Kidney tubule cell (primary cell): ENCODE data around the gene FTSJ3.

Experiments
- DNase-seq: peaks from one replicate; pipeline ENCODE4 v3.0.0-alpha.2; 2018; ENCODE audit warnings: low spot score

The FTSJ3 gene

DNA sequence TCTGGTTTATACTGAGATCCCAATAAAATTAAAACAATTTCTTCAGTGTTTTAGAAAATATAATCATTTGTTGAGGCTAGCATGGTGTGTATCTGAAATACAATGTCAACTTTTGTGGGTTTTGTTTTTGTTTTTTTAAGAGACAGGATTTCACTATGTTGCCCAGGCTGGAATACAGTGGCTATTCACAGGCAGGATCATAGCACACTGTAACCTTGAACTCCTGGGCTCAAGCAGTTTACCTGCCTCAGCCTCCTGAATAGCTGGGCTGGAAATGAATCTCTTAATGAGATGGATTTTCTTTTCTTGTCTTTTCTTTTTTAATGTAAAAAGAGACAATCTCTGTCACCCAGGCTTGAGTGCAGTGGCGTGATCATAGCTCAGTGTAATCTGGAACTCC lies 41.3 kb downstream of the FTSJ3 start:
- DNase-seq: no peak

- DNase-seq: peak; percentile 58
These were observed 41.9 kb downstream of the FTSJ3 start for GRCh38 chr17:63785556-63785955.

DNA sequence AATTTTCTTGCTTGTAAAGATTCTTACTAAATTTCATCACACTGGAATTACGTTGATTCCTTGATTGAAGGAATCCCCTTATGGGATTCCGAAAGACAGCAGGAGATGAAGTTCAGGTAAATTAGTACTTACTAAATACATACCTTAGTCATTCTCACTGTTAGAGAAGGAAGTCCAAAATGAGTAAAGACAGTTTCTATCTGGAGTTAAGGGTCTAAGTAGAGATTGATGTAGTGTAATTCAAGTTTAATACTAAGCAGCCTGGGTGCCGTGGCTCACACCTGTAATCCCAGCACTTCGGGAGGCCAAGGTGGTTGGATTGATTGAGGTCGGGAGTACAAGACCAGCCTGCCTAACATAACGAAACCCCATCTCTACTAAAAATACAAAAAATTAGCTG lies 43.9 kb downstream of the FTSJ3 start:
- no peak for DNase-seq

DNA sequence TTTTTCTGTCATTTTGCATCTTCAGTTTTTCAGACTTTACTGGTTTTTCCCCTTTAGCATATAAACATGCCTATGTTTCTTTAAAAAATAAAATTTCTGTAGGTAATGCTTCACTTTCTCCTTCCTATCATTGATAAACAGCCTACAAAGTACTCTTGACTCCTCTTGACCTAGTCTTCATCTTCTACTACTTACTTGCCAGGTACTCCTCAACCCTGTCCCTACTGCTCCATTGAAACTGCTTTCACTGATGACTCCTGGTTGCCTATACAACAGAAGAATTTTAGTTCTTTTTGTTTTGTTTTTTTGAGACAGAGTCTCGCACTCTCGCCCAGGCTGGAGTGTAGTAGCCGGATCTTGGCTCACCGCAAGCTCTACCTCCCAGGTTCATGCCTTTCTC lies 46.5 kb downstream of the FTSJ3 start:
- DNase-seq: no peak

GRCh38 chr17:63780507-63780906 lies 47.0 kb downstream of the FTSJ3 start:
- DNase-seq: peak; percentile 13

DNA sequence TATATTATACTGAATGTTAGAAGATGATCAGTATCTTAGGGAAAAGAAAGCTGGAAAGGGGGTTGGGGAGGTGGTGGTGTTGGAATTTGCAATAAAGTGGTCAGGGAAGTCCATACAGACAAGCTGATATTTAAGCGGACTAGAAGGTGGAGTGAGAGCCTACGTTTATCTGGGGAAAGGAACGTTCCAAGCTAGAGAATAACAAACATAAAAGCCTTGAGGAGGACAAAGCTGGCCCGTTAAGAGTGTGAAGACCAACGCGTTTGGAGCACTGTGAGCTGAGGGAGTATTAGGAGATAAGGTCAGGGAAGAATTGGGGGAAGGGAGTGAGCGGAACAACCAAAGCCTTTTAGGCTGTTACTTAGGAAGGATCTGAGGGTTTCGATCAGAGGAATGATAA lies 52.0 kb downstream of the FTSJ3 start:
- no peak for DNase-seq

DNA sequence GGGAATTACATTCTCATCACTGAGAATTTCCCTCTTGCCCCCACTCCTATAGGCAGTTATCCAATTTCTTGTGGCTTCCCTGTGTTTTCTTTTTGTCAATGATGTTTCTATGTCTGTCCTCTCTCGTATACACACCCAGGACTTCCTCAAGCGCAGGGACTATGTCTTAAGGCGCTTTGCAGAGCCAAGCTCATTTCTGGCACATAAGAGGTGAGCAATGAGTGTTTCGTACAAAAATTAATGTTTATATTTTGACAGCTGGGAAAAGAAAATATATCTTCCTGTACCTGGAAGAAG lies 52.5 kb downstream of the FTSJ3 start:
- DNase-seq: peak; percentile 28

- DNase-seq: peak; percentile 59
These were observed 53.1 kb downstream of the FTSJ3 start, which contains the start of gene DDX42 for GRCh38 chr17:63774141-63774968. TSS of gene DDX42 (plus strand) at chr17:63774170. CDS start at chr17:63787050, 12,880 bp downstream.

DNA sequence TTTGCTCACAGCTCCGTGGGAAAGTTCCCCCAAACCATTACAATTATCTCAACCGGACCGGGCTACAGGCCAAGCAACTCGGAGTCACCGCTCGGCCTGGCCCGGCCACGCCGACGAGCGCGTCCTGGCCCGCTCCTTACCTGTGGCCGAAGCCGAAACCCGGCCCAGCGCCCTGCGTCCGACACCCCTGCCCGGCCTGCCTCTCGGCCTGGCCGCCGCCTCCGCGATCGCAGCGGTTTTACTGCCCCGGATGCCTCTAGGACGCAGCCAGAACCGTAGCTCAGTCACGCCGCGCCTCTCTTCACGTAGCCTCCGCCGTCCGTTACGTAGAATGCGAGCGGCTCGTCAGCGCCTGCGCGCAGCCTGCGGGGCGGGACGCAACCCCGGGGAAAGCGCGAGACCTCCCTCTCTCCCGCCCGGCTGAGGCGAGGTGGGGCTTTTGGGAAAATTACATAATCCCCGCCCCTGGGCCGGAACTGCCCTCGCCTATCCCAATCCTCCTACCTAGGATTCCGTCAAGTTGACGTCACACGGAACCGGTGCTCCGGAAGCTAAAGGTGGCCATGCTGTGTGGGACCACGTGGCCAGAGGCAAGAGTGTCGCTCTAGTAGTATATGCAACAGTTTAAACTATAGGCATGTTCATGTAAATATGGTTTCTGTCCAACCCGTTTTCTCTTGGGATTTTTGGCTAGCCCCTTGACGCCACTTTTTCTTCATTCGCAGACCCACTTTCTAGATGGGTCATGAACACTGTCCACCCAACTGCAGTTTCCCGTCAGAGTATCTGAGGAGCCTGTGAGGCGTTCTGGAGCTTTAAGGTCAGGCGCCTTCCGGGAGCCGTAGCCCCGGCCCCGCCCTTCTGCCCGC lies 54.0 kb downstream of the FTSJ3 start, which contains the start of gene CCDC47:
TSS of gene CCDC47 (minus strand) at position 326 of the 869 bp plus-strand sequence. CDS start 7,422 bp downstream, outside the sequence.
- DNase-seq: peak; percentile 99

DNA sequence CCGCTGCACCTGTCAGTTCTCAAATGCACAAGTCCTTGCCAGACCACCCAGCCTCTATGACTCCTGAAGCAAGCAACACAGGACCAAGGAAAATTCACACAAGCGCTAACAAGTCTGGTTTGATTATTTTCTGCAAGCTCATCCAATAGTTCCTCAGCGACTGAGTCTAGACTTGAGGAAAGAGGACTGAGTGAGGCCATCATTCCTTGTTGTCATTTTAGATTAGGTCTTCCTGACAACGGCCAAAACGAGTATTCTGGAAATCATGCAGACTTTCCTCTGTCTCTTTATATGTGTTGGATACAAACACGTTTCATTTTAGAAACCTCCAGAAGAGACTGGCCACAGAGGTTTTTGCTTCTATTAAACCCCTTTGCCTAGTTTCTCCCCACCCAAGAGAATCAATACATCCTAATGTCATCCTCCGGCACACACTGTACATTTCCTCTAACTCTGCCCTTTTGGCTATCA lies 54.6 kb downstream of the FTSJ3 start:
- peak; percentile 31 for DNase-seq
